Measurements from ENCODE around the gene SLC22A14.

GRCh38 chr3:38334142-38335055, 52.3 kb downstream of the SLC22A14 start:
- TF ChIP-seq, protein P1, sequence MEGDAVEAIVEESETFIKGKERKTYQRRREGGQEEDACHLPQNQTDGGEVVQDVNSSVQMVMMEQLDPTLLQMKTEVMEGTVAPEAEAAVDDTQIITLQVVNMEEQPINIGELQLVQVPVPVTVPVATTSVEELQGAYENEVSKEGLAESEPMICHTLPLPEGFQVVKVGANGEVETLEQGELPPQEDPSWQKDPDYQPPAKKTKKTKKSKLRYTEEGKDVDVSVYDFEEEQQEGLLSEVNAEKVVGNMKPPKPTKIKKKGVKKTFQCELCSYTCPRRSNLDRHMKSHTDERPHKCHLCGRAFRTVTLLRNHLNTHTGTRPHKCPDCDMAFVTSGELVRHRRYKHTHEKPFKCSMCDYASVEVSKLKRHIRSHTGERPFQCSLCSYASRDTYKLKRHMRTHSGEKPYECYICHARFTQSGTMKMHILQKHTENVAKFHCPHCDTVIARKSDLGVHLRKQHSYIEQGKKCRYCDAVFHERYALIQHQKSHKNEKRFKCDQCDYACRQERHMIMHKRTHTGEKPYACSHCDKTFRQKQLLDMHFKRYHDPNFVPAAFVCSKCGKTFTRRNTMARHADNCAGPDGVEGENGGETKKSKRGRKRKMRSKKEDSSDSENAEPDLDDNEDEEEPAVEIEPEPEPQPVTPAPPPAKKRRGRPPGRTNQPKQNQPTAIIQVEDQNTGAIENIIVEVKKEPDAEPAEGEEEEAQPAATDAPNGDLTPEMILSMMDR (IDR thresholded peaks at IDR 0.05) = no peak
- no peak for TF ChIP-seq POLR2A (IDR thresholded peaks at IDR 0.05)
